NCI-H2107 treated with DMSO at 0.1 percent for 48 hours (cell line): Measurements from ENCODE around the gene LRRC74B.
"Not testable (repeated sequence)": the region's sequence is repeated elsewhere in the genome, so short reads cannot be mapped to it uniquely, and the experiment has no call there.

Experiments used
- DNase-seq: peaks from one replicate; lab custom pipeline; 2025; ENCODE audit not compliant: unreplicated experiment; lab: John Stamatoyannopoulos, UW

Gene LRRC74B

GRCh38 chr22:21054046-21054713 is 8.4 kb downstream of the LRRC74B start:
- DNase-seq: no peak

DNA sequence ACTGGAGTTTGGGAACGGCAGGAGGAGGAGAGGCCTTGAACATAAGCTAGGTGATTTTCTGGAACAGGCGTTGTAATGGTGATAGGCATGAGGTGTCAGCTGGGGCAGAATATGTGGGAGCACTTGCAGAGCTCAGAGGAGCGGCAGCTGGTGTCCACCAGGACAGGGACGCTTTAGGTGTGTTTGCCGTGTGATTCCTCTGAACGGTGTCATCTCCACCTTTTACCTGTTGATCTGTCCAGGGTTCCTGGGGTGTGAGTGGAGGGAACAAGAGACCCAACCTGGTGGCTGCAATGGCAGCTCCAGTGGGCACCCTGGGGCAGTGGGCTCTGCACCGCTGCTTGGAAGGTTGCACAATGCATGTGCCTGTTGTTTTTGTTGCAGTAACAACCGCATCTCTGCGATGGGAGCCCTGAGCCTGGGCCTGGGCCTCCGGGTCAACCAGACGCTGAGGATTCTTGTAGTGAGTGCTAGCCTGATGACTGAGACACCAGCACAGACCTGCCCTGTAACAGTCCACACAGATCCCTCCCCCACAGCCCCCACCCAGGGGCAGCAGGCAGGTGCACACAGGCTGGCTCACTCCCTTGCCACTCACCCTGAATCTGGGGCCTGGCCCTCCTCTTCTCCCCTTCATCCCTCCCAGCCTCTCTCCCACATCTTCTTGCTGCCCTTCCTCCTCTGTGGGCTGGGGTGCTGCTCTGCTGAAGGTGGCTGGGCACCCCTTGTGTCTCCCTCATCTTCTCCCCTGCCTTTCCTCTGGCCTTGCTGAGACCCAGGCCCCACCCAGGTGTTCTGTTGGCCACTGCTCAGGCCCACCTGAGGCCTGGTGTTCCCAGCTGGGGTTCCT is 9.2 kb downstream of the LRRC74B start:
- DNase-seq: no peak

DNA sequence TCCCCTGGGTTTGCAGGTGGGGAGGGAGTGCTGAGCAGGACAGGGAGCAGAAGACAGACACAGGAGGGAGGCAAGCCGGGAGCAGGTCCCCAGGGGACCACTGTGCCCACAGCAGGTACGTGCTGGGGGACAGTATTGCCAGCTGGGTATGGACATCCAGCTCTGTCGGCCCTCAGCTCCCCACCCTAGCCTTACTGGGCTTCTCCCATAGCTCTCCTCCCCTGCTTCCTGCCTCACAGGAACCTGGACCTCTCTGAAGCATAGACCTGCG is 9.8 kb downstream of the LRRC74B start:
- no peak for DNase-seq

GRCh38 chr22:21055880-21056319 is 10.2 kb downstream of the LRRC74B start:
- DNase-seq: no peak

DNA sequence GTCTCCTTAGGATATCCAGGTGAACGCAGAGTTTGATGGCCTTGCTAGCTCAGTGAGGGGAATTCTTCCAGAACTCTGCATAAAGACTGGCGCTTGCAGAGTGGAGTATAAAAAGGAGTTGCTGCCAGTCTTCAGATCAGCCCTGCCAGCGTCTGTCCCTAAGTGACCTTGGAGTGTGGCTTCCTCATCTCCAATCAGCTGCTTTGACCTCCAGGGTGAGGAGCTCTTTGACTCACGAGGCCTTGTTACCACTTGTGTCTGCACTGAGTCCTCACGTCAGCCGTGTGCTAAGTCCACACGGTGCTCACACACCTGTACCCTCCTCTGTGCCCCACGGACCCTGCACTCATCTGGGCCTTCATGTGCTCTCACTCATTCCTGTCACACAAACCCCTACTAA is 14.6 kb downstream of the LRRC74B start:
- not testable (repeated sequence) for DNase-seq

- DNase-seq: not testable (repeated sequence)
Measured at GRCh38 chr22:21061660-21062321, 16.0 kb downstream of the LRRC74B start.

GRCh38 chr22:21064425-21064824 is 18.7 kb downstream of the LRRC74B start:
- DNase-seq: not testable (repeated sequence)

GRCh38 chr22:21064917-21065864 is 19.4 kb downstream of the LRRC74B start:
- no peak for DNase-seq

GRCh38 chr22:21067075-21067900 is 21.5 kb downstream of the LRRC74B start:
- no peak for DNase-seq

DNA sequence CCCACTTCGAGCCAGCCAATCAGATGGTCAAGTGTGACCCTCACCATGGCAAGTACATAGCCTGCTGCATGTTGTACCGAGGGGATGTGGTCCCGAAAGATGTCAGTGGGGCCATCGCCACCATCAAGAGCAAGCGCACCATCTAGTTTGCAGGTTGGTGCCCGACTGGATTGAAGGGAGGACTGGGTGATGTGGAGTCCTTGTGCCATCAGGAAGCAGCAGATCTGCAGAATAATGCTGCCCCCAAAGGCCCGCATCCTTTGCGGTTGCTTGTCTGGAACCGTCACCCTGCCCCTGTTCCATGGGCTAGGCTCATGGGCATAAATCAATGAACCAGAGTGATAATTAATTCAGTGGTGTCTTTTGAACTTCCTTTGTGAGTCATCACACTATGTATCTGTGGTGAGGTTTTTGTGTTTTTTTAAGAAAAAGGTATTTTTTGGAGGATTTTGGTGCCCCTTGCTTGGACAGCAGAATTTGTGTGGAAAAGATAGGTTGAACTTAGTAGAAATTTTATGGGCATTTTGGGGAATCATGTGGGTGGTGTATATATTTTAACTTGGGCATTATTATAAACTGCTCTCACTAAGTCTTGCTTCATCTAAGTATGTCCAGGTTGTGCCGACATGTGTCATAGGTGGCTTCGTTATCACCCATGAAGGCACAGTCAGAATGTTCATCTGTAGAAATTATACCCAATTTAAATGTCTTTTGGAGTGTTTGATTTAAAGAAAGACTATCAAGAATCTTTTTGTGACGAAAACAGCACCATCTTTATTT is 22.3 kb downstream of the LRRC74B start:
- no peak for DNase-seq

GRCh38 chr22:21068681-21069276 is 23.0 kb downstream of the LRRC74B start:
- no peak for DNase-seq

DNA sequence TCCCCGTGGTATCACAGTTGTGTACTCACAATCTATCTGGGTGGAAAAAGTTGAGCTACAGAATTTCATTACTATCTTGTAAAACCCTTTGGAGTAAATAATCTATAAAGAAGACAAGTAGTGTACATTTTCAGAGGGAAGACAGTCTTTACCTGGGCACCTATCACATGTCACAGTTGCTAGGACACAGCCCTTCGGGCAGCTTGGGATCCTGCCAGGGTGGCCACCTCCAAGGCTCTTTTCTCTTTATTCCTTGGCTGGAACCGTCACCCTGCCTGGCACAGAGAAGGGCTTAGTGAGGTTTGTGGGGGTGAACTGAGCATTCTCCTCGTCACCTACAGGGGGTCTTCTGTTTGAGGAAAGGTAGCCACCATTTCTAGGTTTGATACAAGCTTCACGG is 23.6 kb downstream of the LRRC74B start:
- no peak for DNase-seq

GRCh38 chr22:21070690-21071615 is 25.2 kb downstream of the LRRC74B start:
- no peak for DNase-seq

DNA sequence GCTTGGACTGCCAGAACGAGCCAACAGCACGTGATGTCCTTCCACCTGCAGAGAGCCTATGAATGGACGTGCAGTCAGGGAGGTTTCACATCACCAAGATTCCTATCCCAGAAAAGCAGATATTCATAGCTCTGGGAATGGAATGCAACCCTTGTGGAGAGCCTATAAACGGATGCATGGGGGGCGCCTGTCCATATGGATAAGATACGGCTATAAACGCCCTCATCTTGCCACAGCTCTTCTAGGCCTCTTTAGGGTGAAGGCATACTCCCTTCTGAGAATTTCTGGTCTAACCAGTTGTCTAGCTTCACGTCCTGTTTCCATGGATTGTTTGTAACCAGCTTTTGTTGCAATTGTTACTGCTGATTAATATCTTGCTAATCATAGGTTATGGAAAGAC is 26.1 kb downstream of the LRRC74B start:
- DNase-seq: not testable (repeated sequence)

DNA sequence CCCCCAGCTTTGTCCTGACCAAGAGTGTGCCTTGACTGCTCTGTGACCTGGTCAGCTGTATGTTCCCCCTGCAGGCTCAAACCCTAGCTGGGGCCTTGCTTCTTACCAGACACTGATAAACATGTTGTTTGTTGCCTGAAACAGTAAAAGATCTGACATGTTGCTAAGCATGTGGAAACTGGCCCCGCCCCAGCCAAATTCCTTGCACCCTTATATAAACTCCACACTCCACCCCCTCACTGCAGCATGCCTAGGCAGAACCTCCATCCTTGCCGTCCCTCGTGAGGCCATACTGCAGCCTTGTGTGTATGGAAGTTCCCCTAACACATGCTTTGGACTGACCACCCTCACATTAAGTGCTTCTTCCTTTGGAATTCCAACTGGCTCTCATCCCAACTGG is 27.3 kb downstream of the LRRC74B start:
- no peak for DNase-seq

GRCh38 chr22:21073482-21073881 is 27.7 kb downstream of the LRRC74B start:
- DNase-seq: no peak

- no peak for DNase-seq
Measured at GRCh38 chr22:21074102-21074715, 28.5 kb downstream of the LRRC74B start.
